ENCODE measurements around the gene UGT1A8. TPM values are rescaled to one million over a fixed set of nuclear protein-coding genes. Genes with fewer than 3 reads are reported as not detected.

UGT1A8 gene
- total RNA-seq, 1 donor, result not detected

- Histone ChIP-seq H3K27ac (ENCODE audit: low read depth, low read length) (no peak overlapping the region), H4K20me1 (ENCODE audit: insufficient read depth, low read length) (no peaks in the 10 kb centered on the region)
- TF ChIP-seq CTCF (IDR thresholded peaks at IDR 0.05; ENCODE audit: extremely low read depth, low read depth, low read length), result no peak
These were observed 186.0 kb downstream of the UGT1A8 start for GRCh38 chr2:233803292-233803911.

GRCh38 chr2:233803994-233804393 lies 186.6 kb downstream of the UGT1A8 start:
- Histone ChIP-seq H2AFZ (ENCODE audit: low read length) (no peak overlapping the region), H3K27me3 (ENCODE audit: insufficient read depth, low read length) (peaks cover 30% of the 10 kb centered on the region), H3K36me3 (ENCODE audit: insufficient read depth, low read length) (no peaks in the 10 kb centered on the region), H3K79me2 (ENCODE audit: insufficient read depth, low read length) (no peaks in the 10 kb centered on the region), H3K9me3 (ENCODE audit: low read depth, low read length) (no peaks in the 10 kb centered on the region), H4K20me1 (ENCODE audit: insufficient read depth, low read length) (no peaks in the 10 kb centered on the region), H3K27ac (ENCODE audit: low read depth, low read length) (no peak overlapping the region), H3K4me3 (ENCODE audit: insufficient read depth, low read length) (no peak overlapping the region), H3K4me2 (ENCODE audit: insufficient read depth, low read length) (no peak overlapping the region), H3K4me1 (ENCODE audit: insufficient read depth, low read length) (no peaks in the 10 kb centered on the region)
- DNase-seq (ENCODE audit: insufficient read length, low spot score, missing footprints), result peak; percentile 32
- no peak for TF ChIP-seq CTCF (IDR thresholded peaks at IDR 0.05; ENCODE audit: extremely low read depth, low read depth, low read length)

More at GRCh38 chr2:233803292-233803911, 186.0 kb downstream of the UGT1A8 start:
- no peak overlapping the region for H2AFZ ChIP-seq (ENCODE audit: low read length)
- H3K4me2 ChIP-seq (ENCODE audit: insufficient read depth, low read length), result no peak overlapping the region
- DNase-seq (ENCODE audit: insufficient read length, low spot score, missing footprints), result no peak
- H3K79me2 ChIP-seq (ENCODE audit: insufficient read depth, low read length), result no peaks in the 10 kb centered on the region
- no peaks in the 10 kb centered on the region for H3K9me3 ChIP-seq (ENCODE audit: low read depth, low read length)
- H3K27me3 ChIP-seq (ENCODE audit: insufficient read depth, low read length), result peaks cover 24% of the 10 kb centered on the region
- H3K4me1 ChIP-seq (ENCODE audit: insufficient read depth, low read length), result no peaks in the 10 kb centered on the region
- no peak overlapping the region for H3K4me3 ChIP-seq (ENCODE audit: insufficient read depth, low read length)
- no peaks in the 10 kb centered on the region for H3K36me3 ChIP-seq (ENCODE audit: insufficient read depth, low read length)

GRCh38 chr2:233807215-233807865 lies 189.9 kb downstream of the UGT1A8 start:
- H3K79me2 ChIP-seq (ENCODE audit: insufficient read depth, low read length), result no peaks in the 10 kb centered on the region
- TF ChIP-seq CTCF (IDR thresholded peaks at IDR 0.05; ENCODE audit: extremely low read depth, low read depth, low read length), result peak; percentile 30
- no peak overlapping the region for H3K27ac ChIP-seq (ENCODE audit: low read depth, low read length)
- H3K4me1 ChIP-seq (ENCODE audit: insufficient read depth, low read length), result no peaks in the 10 kb centered on the region
- no peak for DNase-seq (ENCODE audit: insufficient read length, low spot score, missing footprints)
- no peak overlapping the region for H3K4me2 ChIP-seq (ENCODE audit: insufficient read depth, low read length)
- H2AFZ ChIP-seq (ENCODE audit: low read length), result no peak overlapping the region
- no peaks in the 10 kb centered on the region for H3K9me3 ChIP-seq (ENCODE audit: low read depth, low read length)
- H3K4me3 ChIP-seq (ENCODE audit: insufficient read depth, low read length), result no peak overlapping the region
- peaks cover 41% of the 10 kb centered on the region for H3K27me3 ChIP-seq (ENCODE audit: insufficient read depth, low read length)
- no peaks in the 10 kb centered on the region for H4K20me1 ChIP-seq (ENCODE audit: insufficient read depth, low read length)
- H3K36me3 ChIP-seq (ENCODE audit: insufficient read depth, low read length), result no peaks in the 10 kb centered on the region
